H1 (cell line): Measurements from ENCODE around the gene CTU1.

Experiments used
- GABPA ChIP-seq: IDR thresholded peaks from 2 replicates; pipeline ENCODE4 v1.6.1; 2011; ENCODE audit warnings: mild to moderate bottlenecking, low read length, moderate library complexity, borderline replicate concordance; ENCODE audit not compliant: insufficient read depth
- POLR2A ChIP-seq, 2 experiments: IDR thresholded peaks; 1 replicate in 1 of 2; 2 replicates in 1 of 2; pipeline ENCODE4 v1.6.1; 2011; ENCODE audit warnings: low read depth in 2 of 2, low read length in 2 of 2, mild to moderate bottlenecking in 2 of 2; ENCODE audit errors: control extremely low read depth in 1 of 2
- SRF ChIP-seq: IDR thresholded peaks from 2 replicates; pipeline ENCODE4 v1.6.1; 2011; ENCODE audit warnings: mild to moderate bottlenecking, low read depth, low read length, moderate library complexity
- TF ChIP-seq, protein P1 (sequence below), 3 experiments: IDR thresholded peaks; 1 replicate in 2 of 3; 2 replicates in 1 of 3; pipeline versions ENCODE4 v1.5.1 to v1.6.1; 2011; ENCODE audit warnings: low read length in 3 of 3, mild to moderate bottlenecking in 3 of 3, inconsistent platforms in 2 of 3, low read depth in 1 of 3, moderate library complexity in 1 of 3; ENCODE audit not compliant: insufficient read depth in 1 of 3; ENCODE audit errors: control extremely low read depth in 1 of 3

DNA sequence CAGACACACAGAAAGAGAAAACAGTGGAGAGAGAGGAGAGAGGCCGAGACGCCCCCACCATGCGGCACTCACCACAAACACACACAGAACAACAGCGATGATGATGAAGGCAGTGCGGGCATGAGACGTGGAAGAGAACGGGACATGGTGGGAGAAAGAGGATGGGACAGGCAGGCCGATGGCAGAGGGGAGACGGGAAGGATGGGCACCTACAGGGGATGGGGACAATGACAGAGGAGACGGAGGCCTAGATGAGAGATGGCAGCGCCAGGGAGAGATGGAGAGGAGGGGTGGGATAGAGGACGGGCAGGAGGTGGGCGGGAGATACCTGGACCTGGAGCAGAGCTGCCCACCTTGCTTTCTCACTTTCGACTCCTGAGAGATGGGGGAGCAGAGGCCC lies 24.4 kb downstream of the CTU1 start:
- TF ChIP-seq POLR2A (IDR thresholded peaks at IDR 0.05; ENCODE audit: control extremely low read depth in 1 of 2, low read depth in 2 of 2, low read length in 2 of 2) (no peak), GABPA (no peak), SRF (no peak)
- TF ChIP-seq, protein P1, sequence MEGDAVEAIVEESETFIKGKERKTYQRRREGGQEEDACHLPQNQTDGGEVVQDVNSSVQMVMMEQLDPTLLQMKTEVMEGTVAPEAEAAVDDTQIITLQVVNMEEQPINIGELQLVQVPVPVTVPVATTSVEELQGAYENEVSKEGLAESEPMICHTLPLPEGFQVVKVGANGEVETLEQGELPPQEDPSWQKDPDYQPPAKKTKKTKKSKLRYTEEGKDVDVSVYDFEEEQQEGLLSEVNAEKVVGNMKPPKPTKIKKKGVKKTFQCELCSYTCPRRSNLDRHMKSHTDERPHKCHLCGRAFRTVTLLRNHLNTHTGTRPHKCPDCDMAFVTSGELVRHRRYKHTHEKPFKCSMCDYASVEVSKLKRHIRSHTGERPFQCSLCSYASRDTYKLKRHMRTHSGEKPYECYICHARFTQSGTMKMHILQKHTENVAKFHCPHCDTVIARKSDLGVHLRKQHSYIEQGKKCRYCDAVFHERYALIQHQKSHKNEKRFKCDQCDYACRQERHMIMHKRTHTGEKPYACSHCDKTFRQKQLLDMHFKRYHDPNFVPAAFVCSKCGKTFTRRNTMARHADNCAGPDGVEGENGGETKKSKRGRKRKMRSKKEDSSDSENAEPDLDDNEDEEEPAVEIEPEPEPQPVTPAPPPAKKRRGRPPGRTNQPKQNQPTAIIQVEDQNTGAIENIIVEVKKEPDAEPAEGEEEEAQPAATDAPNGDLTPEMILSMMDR (IDR thresholded peaks at IDR 0.05; ENCODE audit: control extremely low read depth in 1 of 3, insufficient read depth in 1 of 3, low read depth in 1 of 3, low read length in 3 of 3) = no peak
